Ascending aorta (tissue), 2 donors: ENCODE data around the gene B4GALNT4. TPM values are rescaled to one million over a fixed set of nuclear protein-coding genes. Genes with fewer than 3 reads are reported as not detected.

Experiments
- DNase-seq, 2 donors: peaks; one replicate each; pipeline ENCODE4 v3.0.0-alpha.2; 2019; ENCODE audit warnings: low spot score in 2 of 2
- H3K27ac ChIP-seq, 2 donors: fragments of 200-600 bp; sonication (generic); one replicate each; pipeline ENCODE4 v1.5.1; 2016 to 2017; ENCODE audit warnings: mild to moderate bottlenecking in 1 of 2
- H3K27me3 ChIP-seq: fragments of 200-600 bp; sonication (generic); one replicate; pipeline ENCODE4 v1.5.1; 2017
- H3K36me3 ChIP-seq, 2 donors: fragments of 200-600 bp; sonication (generic); one replicate each; pipeline ENCODE4 v1.5.1; 2016
- H3K4me1 ChIP-seq, 2 donors: fragments of 200-600 bp; sonication (generic); one replicate each; pipeline ENCODE4 v1.5.1; 2016 to 2017; ENCODE audit warnings: mild to moderate bottlenecking in 1 of 2
- H3K4me3 ChIP-seq, 2 donors: fragments of 200-600 bp; sonication (generic); one replicate each; pipeline ENCODE4 v1.5.1; 2016 to 2017; ENCODE audit warnings: mild to moderate bottlenecking in 1 of 2
- H3K9me3 ChIP-seq, 2 donors: fragments of 200-600 bp; sonication (generic); one replicate each; pipeline ENCODE4 v1.5.1; 2016
- intact Hi-C: fragments of 100-400 bp; cut with DNase I; formaldehyde crosslinking; loops from one replicate; pipeline ENCODE4 v1.15.1; 2023
- total RNA-seq: library from RNA; depleted of rRNA; stranded (reverse); fragments of >200 nt; gene quantifications from one replicate; pipeline ENCODE4 v1.1.0, GENCODE V29; 2016
- TF ChIP-seq, protein P1 (sequence below), 3 experiments: fragments of 200-600 bp in 2 of 3; fragments of 450-650 bp in 1 of 3; sonication (generic) in 2 of 3; IDR thresholded peaks; one replicate each; pipeline ENCODE4 v1.5.1; 2016 to 2019; ENCODE audit warnings: antibody characterized with exemption in 3 of 3, mild to moderate bottlenecking in 1 of 3, moderate library complexity in 1 of 3

The B4GALNT4 gene
- total RNA-seq, 1 donor from 2014 or later: not detected

DNA sequence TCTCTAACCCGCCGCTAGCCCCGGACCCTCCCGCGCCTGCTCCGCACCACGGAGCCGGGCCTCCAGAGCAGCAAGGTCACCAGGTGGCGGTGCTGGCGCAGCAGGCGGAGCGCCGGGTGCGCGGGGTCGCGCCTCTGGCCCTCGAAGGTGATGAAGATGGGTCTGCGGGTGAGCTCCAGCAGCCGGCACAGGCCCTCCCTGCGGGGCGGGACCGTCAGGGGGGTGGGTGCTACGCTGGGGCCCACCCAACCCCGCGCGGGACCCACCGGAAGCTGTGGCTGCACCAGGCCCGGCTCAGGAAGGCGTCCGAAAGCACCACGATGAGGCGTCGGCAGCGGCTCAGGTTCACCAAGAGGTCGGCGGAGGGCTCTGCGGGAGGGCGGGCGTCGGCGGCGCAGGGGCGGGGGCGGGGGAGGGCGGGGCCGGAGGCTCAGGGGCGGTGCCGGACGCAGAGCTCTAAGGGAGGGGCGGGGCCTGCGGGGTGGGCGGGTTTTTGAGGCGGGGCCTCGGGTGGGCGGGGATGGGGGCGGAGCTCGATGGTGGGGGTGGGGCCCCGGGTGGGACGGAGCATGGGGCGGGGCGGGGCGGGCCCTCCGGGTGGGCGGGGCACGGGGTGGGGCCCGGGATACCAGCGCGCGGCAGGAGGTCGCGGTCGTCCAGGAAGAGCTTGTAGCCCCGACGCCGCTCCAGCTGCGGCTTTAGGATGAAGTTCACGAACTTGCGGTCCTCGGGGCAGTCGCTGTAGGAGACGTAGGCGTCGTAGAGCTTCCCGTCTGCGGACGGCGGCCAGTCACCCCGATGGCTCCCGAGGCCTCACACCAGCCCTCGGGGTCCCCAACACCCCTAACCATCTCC is 37.7 kb downstream of the B4GALNT4 start:
- H3K36me3 ChIP-seq: no peaks in the 10 kb centered on the region
- H3K4me3 ChIP-seq: peak overlapping the region; percentile 55 to 56
- peak; percentile 33 to 88 for DNase-seq
- H3K9me3 ChIP-seq: no peaks in the 10 kb centered on the region
- peaks cover 6 to 8% of the 10 kb centered on the region in 2 donors for H3K4me1 ChIP-seq
- no peak overlapping the region for H3K27ac ChIP-seq
- TF ChIP-seq, protein P1, sequence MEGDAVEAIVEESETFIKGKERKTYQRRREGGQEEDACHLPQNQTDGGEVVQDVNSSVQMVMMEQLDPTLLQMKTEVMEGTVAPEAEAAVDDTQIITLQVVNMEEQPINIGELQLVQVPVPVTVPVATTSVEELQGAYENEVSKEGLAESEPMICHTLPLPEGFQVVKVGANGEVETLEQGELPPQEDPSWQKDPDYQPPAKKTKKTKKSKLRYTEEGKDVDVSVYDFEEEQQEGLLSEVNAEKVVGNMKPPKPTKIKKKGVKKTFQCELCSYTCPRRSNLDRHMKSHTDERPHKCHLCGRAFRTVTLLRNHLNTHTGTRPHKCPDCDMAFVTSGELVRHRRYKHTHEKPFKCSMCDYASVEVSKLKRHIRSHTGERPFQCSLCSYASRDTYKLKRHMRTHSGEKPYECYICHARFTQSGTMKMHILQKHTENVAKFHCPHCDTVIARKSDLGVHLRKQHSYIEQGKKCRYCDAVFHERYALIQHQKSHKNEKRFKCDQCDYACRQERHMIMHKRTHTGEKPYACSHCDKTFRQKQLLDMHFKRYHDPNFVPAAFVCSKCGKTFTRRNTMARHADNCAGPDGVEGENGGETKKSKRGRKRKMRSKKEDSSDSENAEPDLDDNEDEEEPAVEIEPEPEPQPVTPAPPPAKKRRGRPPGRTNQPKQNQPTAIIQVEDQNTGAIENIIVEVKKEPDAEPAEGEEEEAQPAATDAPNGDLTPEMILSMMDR (IDR thresholded peaks at IDR 0.05): no peak
- no peaks in the 10 kb centered on the region for H3K27me3 ChIP-seq
- intact Hi-C loops: loop anchor here (2.0 kb wide), 1 partner anchor 44 kb away; the partner anchor contains the start of gene PTDSS2

DNA sequence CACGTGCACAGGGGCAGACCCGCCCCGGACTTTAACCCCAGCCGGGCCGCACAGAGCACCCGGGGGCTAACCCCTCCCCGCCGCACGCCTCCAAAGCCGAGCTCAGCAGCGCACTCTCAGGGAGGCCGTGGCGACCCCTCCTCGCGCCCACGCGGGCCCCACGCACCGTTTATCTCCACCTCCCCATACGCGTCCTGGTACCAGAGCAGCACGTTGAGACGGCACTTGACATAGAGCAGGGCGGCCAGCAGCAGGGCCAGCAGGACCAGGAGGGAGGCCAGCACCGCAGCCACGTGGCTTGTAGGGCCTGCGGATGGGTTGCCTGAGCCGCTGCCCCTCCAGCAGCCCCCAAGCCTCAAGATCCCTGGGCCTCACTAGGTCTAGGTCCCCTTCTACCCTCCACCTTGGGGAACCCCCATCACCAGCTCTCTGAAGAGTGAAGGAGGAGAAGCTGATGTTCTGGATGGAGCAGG is 38.4 kb downstream of the B4GALNT4 start:
- intact Hi-C loops: loop anchor here (2.0 kb wide), 1 partner anchor 43 kb away; the partner anchor contains the start of gene PTDSS2
- H3K4me3 ChIP-seq: peak overlapping the region in 1 of 2 donors; percentile 56

DNA sequence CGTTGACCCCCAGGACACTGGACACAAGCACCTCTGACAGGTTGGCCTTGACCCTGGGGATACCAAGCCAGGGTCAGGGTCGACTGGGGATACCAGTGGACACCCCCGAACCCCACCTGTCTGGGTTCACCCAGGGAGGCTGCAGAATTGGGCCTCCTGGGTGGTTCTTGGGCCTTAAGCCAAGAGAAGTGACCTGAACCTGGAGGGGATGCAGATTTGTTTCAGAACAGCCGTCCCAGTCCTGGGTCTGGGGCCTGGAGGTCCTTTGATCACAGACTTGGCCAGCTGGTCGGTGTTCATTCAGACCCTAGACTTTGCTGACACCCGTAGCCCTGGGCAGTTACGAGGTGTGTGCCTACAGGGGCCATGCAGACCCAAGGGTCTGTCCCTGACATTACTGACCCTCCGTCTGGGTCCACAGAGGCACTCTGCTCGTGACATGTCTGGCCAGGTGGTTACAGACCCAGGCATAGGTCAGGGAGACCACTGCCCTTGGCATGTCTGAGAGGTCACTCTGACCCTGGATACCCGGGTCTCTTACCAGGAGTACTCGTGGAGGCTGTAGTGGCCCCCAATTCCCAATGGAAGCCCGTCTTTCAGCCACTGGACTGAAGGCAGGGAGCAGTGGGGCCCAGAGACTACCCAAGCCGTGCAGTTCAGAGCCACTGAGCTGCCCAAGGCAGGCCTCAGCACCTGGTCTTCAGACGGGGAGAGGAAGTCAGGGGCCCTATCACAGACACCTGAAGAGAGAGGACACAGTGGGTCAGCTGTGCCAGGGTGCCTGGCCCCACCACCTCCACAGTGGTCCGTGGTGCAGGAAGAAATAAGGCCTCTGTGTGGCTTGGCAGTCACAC is 39.1 kb downstream of the B4GALNT4 start:
- Histone ChIP-seq H3K27me3 (no peaks in the 10 kb centered on the region), H3K36me3 (no peaks in the 10 kb centered on the region), H3K4me1 (peaks cover 6 to 8% of the 10 kb centered on the region in 2 donors), H3K4me3 (no peak overlapping the region), H3K9me3 (no peaks in the 10 kb centered on the region), H3K27ac (no peak overlapping the region)
- no peak for DNase-seq
- TF ChIP-seq, protein P1 (IDR thresholded peaks at IDR 0.05): no peak
- intact Hi-C loops: no loop called here

More for the DNA sequence above, 38.4 kb downstream of the B4GALNT4 start:
- no peak overlapping the region for H3K27ac ChIP-seq
- TF ChIP-seq, protein P1 (IDR thresholded peaks at IDR 0.05): no peak
- no peaks in the 10 kb centered on the region for H3K36me3 ChIP-seq
- peaks cover 6 to 8% of the 10 kb centered on the region in 2 donors for H3K4me1 ChIP-seq
- H3K27me3 ChIP-seq: no peaks in the 10 kb centered on the region
- no peaks in the 10 kb centered on the region for H3K9me3 ChIP-seq
- DNase-seq: no peak

DNA sequence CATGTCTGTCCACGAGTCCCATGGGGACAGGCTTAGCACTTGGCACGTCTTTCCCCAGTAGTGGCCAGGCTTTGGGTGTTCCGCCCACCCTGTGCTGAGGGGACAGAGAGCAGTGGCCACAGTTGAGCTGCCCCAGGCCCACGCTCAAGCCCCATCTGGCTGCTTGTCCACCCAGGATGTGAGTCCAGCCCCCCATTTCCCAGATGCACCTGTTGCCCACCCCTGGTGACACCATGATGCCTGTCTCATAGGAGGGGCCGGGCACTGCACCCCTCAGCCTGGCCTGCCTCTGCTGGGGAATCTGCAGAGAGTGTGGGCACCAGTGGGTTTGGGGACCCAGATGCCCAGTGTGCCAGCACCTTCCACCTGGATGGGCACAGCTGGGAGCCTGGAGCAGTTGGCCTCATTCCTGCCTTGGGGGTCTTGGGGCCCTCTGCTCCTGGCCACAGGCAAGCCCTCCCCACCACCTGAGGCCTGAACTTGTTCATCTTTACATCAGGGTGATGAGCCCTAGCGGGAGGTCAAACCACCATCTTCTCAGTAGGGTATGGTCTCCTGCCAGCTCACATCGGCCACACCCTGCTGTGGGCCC is 39.8 kb downstream of the B4GALNT4 start:
- H3K4me3 ChIP-seq: no peak overlapping the region
- no peak for DNase-seq
- intact Hi-C loops: no loop called here
- H3K27ac ChIP-seq: no peak overlapping the region
- H3K4me1 ChIP-seq: peaks cover 6 to 8% of the 10 kb centered on the region in 2 donors
- H3K36me3 ChIP-seq: no peaks in the 10 kb centered on the region
- no peaks in the 10 kb centered on the region for H3K27me3 ChIP-seq
- TF ChIP-seq, protein P1 (IDR thresholded peaks at IDR 0.05): no peak
- no peaks in the 10 kb centered on the region for H3K9me3 ChIP-seq
